ENCODE measurements around the gene RBFA.

RBFA gene

GRCh38 chr18:80074697-80075096, 40.5 kb downstream of the RBFA start:
- no peak for DNase-seq (ENCODE audit: low read depth in 2 of 2)

- no peak for DNase-seq (ENCODE audit: low read depth in 2 of 2)
These were observed 41.7 kb downstream of the RBFA start for GRCh38 chr18:80075940-80076339.

- no peak for DNase-seq (ENCODE audit: low read depth in 2 of 2)
These were observed 42.1 kb downstream of the RBFA start for GRCh38 chr18:80076379-80076778.

GRCh38 chr18:80077873-80078272, 43.6 kb downstream of the RBFA start:
- no peak for DNase-seq (ENCODE audit: low read depth in 2 of 2)

Measured in stimulated activated CD8-positive, alpha-beta memory T cell treated with anti-CD3 and anti-CD28 coated beads, Interleukin-15, amount 100 ng/mL, for 4 hours (primary cell).